Measurements from ENCODE around the gene HECTD3.

The HECTD3 gene

DNA sequence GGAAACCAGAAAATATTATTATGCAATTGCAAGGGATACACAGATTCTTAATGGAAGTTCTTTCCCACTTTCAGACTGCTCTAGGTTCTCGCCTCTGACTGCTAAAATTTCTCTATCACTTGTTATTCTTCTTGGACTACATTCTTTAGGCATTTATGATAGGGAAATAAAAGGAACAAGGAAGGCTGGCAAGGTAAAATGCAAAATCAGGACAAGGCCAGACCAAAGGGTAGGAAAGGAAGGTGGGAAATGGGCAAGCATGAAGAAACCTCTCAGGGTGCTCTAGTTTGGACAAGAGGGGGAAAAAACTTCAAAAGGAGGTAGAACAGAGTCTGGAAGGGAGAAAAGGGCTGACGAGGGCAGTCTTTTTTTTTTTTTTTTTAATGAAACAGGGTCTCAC, 27.1 kb upstream of the HECTD3 start:
- H3K36me3 ChIP-seq (ENCODE audit: control insufficient read depth, insufficient read depth, low read length): peaks cover 3% of the 10 kb centered on the region
- DNase-seq: no peak
- H3K27ac ChIP-seq (ENCODE audit: insufficient read depth, low read length, poor library complexity, severe bottlenecking): no peak overlapping the region
- H3K4me1 ChIP-seq (ENCODE audit: control insufficient read depth, insufficient read depth, low read length, poor library complexity, severe bottlenecking): no peaks in the 10 kb centered on the region
- no peaks in the 10 kb centered on the region for H3K27me3 ChIP-seq (replicated peaks; ENCODE audit: control insufficient read depth, insufficient read depth, low read length, poor library complexity, severe bottlenecking)
- H3K9me3 ChIP-seq (ENCODE audit: control insufficient read depth, low read length): no peaks in the 10 kb centered on the region
- H3K4me3 ChIP-seq (ENCODE audit: insufficient read depth, low read depth, low read length, poor library complexity, severe bottlenecking): no peak overlapping the region

DNA sequence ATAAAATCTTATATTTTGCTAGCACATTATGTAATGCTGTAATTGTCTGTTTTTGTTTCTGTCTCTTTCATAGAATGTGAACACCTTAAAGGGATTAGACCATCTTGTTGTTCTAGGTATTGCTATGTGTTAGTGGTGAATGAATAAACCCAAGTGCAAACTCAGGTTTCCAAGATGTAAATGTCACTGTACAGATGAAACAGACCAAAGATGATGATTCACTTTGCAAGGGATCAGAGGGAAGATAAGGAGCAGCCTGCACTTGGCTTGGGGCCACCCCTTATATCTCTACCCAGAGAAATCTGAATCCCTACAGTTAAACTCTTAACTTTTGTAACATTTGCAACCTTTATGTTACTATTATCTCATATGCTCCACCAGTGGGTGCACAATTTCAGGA, 26.3 kb upstream of the HECTD3 start:
- Histone ChIP-seq H3K36me3 (ENCODE audit: control insufficient read depth, insufficient read depth, low read length) (peaks cover 3% of the 10 kb centered on the region), H3K4me1 (ENCODE audit: control insufficient read depth, insufficient read depth, low read length, poor library complexity, severe bottlenecking) (no peaks in the 10 kb centered on the region), H3K27me3 (replicated peaks; ENCODE audit: control insufficient read depth, insufficient read depth, low read length, poor library complexity, severe bottlenecking) (no peaks in the 10 kb centered on the region), H3K9me3 (ENCODE audit: control insufficient read depth, low read length) (no peaks in the 10 kb centered on the region), H3K27ac (ENCODE audit: insufficient read depth, low read length, poor library complexity, severe bottlenecking) (no peak overlapping the region), H3K4me3 (ENCODE audit: insufficient read depth, low read depth, low read length, poor library complexity, severe bottlenecking) (no peak overlapping the region)
- no peak for DNase-seq

DNA sequence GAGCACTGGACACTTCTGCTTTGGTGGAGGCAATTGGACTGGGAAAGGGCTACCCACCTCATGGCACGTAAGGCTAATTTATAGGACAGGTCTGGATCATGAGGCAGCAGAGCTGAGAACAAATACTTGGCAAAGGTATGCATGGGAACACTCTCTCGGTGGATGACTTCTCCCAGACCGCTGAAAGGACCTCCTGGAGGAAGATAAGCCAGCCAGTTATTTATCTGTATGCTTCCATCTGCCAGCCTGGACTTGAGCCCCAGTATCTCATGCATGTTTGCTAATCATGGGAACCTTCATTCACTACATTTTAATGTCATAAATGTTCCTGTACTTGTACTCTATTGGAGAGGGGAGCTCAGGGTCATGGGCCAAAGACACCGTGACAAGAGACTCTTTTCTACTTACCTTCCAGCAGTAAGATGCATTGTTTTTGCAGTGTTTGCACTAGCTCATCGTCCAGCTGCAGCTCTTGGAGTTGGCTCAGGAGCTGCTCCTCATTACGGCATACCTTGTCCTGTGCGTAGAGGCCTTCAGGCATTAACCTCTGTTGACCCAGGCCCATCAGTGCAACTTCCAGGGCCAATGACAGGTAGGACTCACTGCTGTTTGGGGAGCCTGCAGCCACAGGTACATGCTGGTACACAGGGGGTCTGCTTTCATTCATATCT, 24.6 kb upstream of the HECTD3 start:
- peaks cover 3% of the 10 kb centered on the region for H3K36me3 ChIP-seq (ENCODE audit: control insufficient read depth, insufficient read depth, low read length)
- no peak overlapping the region for H3K27ac ChIP-seq (ENCODE audit: insufficient read depth, low read length, poor library complexity, severe bottlenecking)
- DNase-seq: no peak
- no peaks in the 10 kb centered on the region for H3K27me3 ChIP-seq (replicated peaks; ENCODE audit: control insufficient read depth, insufficient read depth, low read length, poor library complexity, severe bottlenecking)
- no peaks in the 10 kb centered on the region for H3K9me3 ChIP-seq (ENCODE audit: control insufficient read depth, low read length)
- no peaks in the 10 kb centered on the region for H3K4me1 ChIP-seq (ENCODE audit: control insufficient read depth, insufficient read depth, low read length, poor library complexity, severe bottlenecking)
- no peak overlapping the region for H3K4me3 ChIP-seq (ENCODE audit: insufficient read depth, low read depth, low read length, poor library complexity, severe bottlenecking)

DNA sequence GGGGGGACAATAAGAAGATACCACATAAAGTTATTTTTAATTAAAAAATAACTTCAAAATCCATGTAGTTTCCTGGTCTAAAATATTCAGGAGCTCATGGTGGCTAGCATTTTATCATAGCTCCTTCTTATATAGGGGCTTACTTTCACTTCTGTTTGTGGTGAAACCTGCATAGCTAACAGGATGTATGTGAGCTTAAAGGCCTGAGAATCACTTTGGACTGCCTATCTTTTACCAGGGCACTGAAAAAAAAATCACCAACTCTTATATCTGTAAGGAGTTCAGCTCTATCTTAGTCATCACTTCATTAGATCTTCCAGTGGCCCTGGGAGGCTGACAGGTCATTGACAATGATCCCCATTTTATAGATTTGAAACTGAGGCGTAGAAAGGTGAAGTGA, 22.2 kb upstream of the HECTD3 start:
- peaks cover 3% of the 10 kb centered on the region for H3K36me3 ChIP-seq (ENCODE audit: control insufficient read depth, insufficient read depth, low read length)
- no peaks in the 10 kb centered on the region for H3K4me1 ChIP-seq (ENCODE audit: control insufficient read depth, insufficient read depth, low read length, poor library complexity, severe bottlenecking)
- DNase-seq: no peak
- no peaks in the 10 kb centered on the region for H3K9me3 ChIP-seq (ENCODE audit: control insufficient read depth, low read length)
- H3K27me3 ChIP-seq (replicated peaks; ENCODE audit: control insufficient read depth, insufficient read depth, low read length, poor library complexity, severe bottlenecking): no peaks in the 10 kb centered on the region
- no peak overlapping the region for H3K27ac ChIP-seq (ENCODE audit: insufficient read depth, low read length, poor library complexity, severe bottlenecking)
- no peak overlapping the region for H3K4me3 ChIP-seq (ENCODE audit: insufficient read depth, low read depth, low read length, poor library complexity, severe bottlenecking)

DNA sequence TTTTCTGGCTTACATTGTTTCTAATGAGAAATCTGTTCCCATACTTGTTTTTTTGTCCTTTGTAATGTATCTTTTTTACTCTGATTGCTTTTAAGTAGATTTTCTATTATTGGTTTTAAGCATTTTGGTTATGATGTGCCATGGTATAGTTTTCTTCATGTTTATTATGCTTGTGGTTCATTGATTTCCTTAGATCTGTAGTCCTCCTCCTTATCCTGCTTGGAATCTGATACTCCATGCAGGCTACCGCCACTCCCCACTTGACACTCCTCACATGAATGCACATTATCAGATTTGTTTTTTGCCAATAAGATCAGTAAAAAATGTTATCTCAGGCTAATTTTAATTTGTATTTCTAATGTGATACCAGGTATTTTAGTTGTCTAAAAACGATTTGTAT, 21.7 kb upstream of the HECTD3 start:
- H3K4me3 ChIP-seq (ENCODE audit: insufficient read depth, low read depth, low read length, poor library complexity, severe bottlenecking): no peak overlapping the region
- no peaks in the 10 kb centered on the region for H3K4me1 ChIP-seq (ENCODE audit: control insufficient read depth, insufficient read depth, low read length, poor library complexity, severe bottlenecking)
- H3K9me3 ChIP-seq (ENCODE audit: control insufficient read depth, low read length): no peaks in the 10 kb centered on the region
- peaks cover 3% of the 10 kb centered on the region for H3K36me3 ChIP-seq (ENCODE audit: control insufficient read depth, insufficient read depth, low read length)
- no peaks in the 10 kb centered on the region for H3K27me3 ChIP-seq (replicated peaks; ENCODE audit: control insufficient read depth, insufficient read depth, low read length, poor library complexity, severe bottlenecking)
- no peak overlapping the region for H3K27ac ChIP-seq (ENCODE audit: insufficient read depth, low read length, poor library complexity, severe bottlenecking)
- no peak for DNase-seq

DNA sequence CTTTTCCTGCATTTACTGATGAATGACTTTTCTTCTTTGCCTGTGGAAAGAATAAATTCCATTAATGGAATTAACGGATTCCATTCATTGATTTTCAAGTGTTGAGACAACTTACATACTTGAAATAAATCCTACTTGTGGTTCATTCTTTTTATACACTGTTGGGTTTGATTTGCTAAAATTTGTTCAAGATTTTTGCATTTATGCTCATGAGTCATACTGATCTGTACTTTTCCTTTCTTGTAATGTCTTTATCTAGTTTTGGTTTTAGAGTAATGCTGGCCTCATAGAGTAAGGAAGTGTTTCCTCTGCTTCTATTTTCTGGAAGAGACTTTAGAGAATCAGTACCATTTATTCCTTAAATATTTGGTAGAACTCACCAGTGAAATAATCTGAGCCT, 15.3 kb upstream of the HECTD3 start:
- DNase-seq: no peak

DNA sequence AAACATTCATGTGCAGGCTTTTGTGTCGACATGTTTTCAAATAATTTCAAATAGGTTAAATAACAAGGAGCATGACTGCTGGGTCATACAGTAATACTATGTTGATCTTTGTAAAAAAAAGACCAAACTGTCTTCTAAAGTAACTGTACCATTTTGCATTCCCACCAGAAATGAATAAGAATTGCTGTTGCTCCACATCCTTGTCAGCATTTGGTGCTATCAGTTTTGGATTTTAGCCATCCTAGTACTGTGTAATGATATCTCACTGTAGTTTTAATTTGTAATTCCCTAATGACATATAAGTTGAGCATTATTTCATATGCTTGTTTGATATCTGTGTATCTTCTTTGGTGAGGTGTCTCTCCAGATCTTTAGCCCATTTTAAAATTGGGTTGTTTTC, 12.5 kb upstream of the HECTD3 start:
- Histone ChIP-seq H3K27ac (ENCODE audit: insufficient read depth, low read length, poor library complexity, severe bottlenecking) (no peak overlapping the region), H3K4me1 (ENCODE audit: control insufficient read depth, insufficient read depth, low read length, poor library complexity, severe bottlenecking) (no peaks in the 10 kb centered on the region), H3K9me3 (ENCODE audit: control insufficient read depth, low read length) (no peaks in the 10 kb centered on the region), H3K4me3 (ENCODE audit: insufficient read depth, low read depth, low read length, poor library complexity, severe bottlenecking) (no peak overlapping the region), H3K36me3 (ENCODE audit: control insufficient read depth, insufficient read depth, low read length) (no peaks in the 10 kb centered on the region), H3K27me3 (replicated peaks; ENCODE audit: control insufficient read depth, insufficient read depth, low read length, poor library complexity, severe bottlenecking) (no peaks in the 10 kb centered on the region)
- no peak for DNase-seq

More for the DNA sequence above, 15.3 kb upstream of the HECTD3 start:
- Histone ChIP-seq H3K9me3 (ENCODE audit: control insufficient read depth, low read length) (no peaks in the 10 kb centered on the region), H3K27me3 (replicated peaks; ENCODE audit: control insufficient read depth, insufficient read depth, low read length, poor library complexity, severe bottlenecking) (no peaks in the 10 kb centered on the region), H3K36me3 (ENCODE audit: control insufficient read depth, insufficient read depth, low read length) (no peaks in the 10 kb centered on the region), H3K27ac (ENCODE audit: insufficient read depth, low read length, poor library complexity, severe bottlenecking) (no peak overlapping the region), H3K4me3 (ENCODE audit: insufficient read depth, low read depth, low read length, poor library complexity, severe bottlenecking) (no peak overlapping the region), H3K4me1 (ENCODE audit: control insufficient read depth, insufficient read depth, low read length, poor library complexity, severe bottlenecking) (no peaks in the 10 kb centered on the region)

DNA sequence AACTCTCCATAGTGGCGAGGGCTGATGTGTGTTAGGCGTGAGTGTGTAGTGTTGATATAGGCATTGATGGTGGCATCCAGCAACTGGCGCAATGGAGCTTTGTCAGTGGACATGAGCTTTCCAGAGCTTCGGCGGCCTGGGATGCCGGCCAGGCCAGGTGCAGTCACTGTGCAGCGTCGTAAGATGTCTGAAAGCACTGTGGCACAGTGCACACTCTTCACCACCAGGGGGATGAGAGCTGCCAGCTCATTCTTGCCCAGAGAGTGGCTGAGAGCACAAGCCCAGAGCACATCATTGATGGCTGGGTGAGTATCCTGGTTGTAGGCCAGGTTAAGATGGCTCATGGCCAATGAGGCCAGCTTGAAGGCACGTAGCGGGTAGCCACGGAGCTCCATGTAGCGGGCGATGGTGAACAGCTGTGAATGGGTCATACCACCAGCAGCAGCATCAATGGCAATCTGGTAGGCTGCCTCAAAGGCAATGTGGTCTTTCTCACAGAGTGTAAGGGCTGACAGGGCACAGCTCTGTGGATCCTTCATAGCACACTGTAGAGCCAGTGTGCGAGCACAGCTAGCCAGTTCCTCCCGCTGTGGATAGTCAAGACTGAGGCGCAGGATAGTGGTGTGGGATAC, 7.6 kb upstream of the HECTD3 start:
- Histone ChIP-seq H3K27me3 (replicated peaks; ENCODE audit: control insufficient read depth, insufficient read depth, low read length, poor library complexity, severe bottlenecking) (no peaks in the 10 kb centered on the region), H3K9me3 (ENCODE audit: control insufficient read depth, low read length) (no peaks in the 10 kb centered on the region), H3K27ac (ENCODE audit: insufficient read depth, low read length, poor library complexity, severe bottlenecking) (no peak overlapping the region), H3K4me1 (ENCODE audit: control insufficient read depth, insufficient read depth, low read length, poor library complexity, severe bottlenecking) (no peaks in the 10 kb centered on the region), H3K36me3 (ENCODE audit: control insufficient read depth, insufficient read depth, low read length) (peaks cover 10% of the 10 kb centered on the region), H3K4me3 (ENCODE audit: insufficient read depth, low read depth, low read length, poor library complexity, severe bottlenecking) (no peak overlapping the region)
- DNase-seq: no peak

DNA sequence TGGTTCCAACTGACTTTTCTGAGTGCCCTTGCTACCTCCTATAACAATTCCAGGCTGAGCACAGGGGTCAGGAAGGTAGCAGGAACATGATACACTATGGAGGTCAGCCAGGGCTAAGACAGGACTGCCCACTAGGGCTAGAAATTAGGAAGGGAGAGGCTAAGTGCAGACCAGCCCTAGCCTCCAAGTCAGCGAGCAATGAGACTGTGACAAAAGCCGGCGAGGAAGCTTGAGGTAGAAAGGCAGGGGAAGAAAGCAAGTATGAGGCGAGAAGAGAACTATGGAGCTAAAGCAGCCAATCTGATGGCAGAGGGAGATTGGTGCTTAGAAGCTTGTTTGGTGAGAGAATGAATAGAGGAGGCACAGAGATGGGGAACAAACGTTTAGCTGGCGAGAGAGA, 5.6 kb upstream of the HECTD3 start:
- Histone ChIP-seq H3K4me1 (ENCODE audit: control insufficient read depth, insufficient read depth, low read length, poor library complexity, severe bottlenecking) (peaks cover 11% of the 10 kb centered on the region), H3K36me3 (ENCODE audit: control insufficient read depth, insufficient read depth, low read length) (peaks cover 10% of the 10 kb centered on the region), H3K9me3 (ENCODE audit: control insufficient read depth, low read length) (no peaks in the 10 kb centered on the region), H3K27me3 (replicated peaks; ENCODE audit: control insufficient read depth, insufficient read depth, low read length, poor library complexity, severe bottlenecking) (no peaks in the 10 kb centered on the region), H3K27ac (ENCODE audit: insufficient read depth, low read length, poor library complexity, severe bottlenecking) (no peak overlapping the region), H3K4me3 (ENCODE audit: insufficient read depth, low read depth, low read length, poor library complexity, severe bottlenecking) (no peak overlapping the region)
- no peak for DNase-seq

DNA sequence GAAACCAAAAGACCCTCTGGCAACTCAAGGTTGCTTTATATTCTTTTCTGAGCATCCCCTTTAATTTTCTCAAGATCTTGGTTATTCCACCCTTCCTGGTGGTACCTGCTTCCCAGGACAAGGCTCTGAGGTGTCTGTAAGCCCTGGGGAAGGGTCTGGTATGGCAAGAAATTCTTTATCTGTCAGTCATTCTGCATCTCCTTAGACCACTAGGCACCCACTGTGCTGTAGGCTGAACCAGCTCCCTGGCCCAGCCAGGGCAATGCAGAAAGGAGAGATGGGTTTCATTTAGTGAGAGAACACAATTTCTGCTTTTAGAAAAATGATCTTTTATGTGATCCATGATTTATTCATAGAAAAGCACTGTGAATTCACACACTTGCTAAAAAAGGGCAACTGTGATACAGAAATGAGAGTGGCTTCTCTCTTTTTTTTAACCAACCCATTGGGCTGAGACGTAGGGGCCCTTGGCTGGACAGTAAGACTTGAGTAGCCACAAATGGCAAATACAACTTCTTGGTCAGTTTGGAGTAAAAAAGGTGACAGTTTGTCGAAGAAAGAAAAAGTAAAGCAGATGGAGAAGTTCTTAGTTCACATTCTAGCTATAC, 5.1 kb upstream of the HECTD3 start:
- no peak overlapping the region for H3K4me3 ChIP-seq (ENCODE audit: insufficient read depth, low read depth, low read length, poor library complexity, severe bottlenecking)
- H3K27ac ChIP-seq (ENCODE audit: insufficient read depth, low read length, poor library complexity, severe bottlenecking): no peak overlapping the region
- DNase-seq: no peak
- peaks cover 17% of the 10 kb centered on the region for H3K4me1 ChIP-seq (ENCODE audit: control insufficient read depth, insufficient read depth, low read length, poor library complexity, severe bottlenecking)
- H3K9me3 ChIP-seq (ENCODE audit: control insufficient read depth, low read length): no peaks in the 10 kb centered on the region
- H3K27me3 ChIP-seq (replicated peaks; ENCODE audit: control insufficient read depth, insufficient read depth, low read length, poor library complexity, severe bottlenecking): no peaks in the 10 kb centered on the region
- H3K36me3 ChIP-seq (ENCODE audit: control insufficient read depth, insufficient read depth, low read length): peaks cover 10% of the 10 kb centered on the region
